Endothelial cell of umbilical vein (primary cell): ENCODE results near the gene KCNK16. TPM values are rescaled to one million over a fixed set of nuclear protein-coding genes. Genes with fewer than 3 reads are reported as not detected.

ENCODE experiments used
- BruUV-seq: library from RNA; stranded (reverse); fragments of 400-500 nt; replicated peaks from 2 replicates; lab custom pipeline; 2021; lab: Mats Ljungman, UMichigan
- CTCF ChIA-PET: fragments of 300-600, 350-600 bp; sonication (Branson Sonifier 250); formaldehyde crosslinking; loops from one replicate; lab custom pipeline; 2021; ENCODE audit warnings: antibody characterized with exemption, inconsistent platforms; lab: Charles Lee
- POLR2A ChIA-PET: fragments of 300-600, 350-600 bp; sonication (Branson Sonifier 250); formaldehyde crosslinking; loops from one replicate; lab custom pipeline; 2021; ENCODE audit warnings: antibody characterized with exemption, inconsistent platforms; lab: Charles Lee
- DNase-seq: peaks from one replicate; pipeline ENCODE4 v3.0.0-alpha.2; 2011; ENCODE audit warnings: low read depth, low spot score
- FAIRE-seq: peaks from 2 replicates; lab custom pipeline; 2011; peaks lifted over from hg19 to GRCh38; lab: Jason Lieb, UNC
- H2AFZ ChIP-seq: 2 replicates; pipeline ENCODE4 v1.6.0; 2012; ENCODE audit warnings: low read depth, low read length, control low read depth, inconsistent platforms
- H3K27ac ChIP-seq: 2 replicates; pipeline ENCODE4 v1.5.1; 2011; ENCODE audit warnings: low read depth, mild to moderate bottlenecking, control low read depth, low read length, moderate library complexity; ENCODE audit not compliant: insufficient read depth
- H3K27me3 ChIP-seq, 2 experiments: 2 replicates each; pipeline versions ENCODE4 v1.6.0 to v1.6.1; 2011; ENCODE audit warnings: low read length in 2 of 2, mixed read lengths in 1 of 2; ENCODE audit not compliant: control insufficient read depth in 2 of 2, insufficient read depth in 2 of 2
- H3K36me3 ChIP-seq, 2 experiments: 2 replicates in 1 of 2; 3 replicates in 1 of 2; pipeline ENCODE4 v1.5.1; 2011; ENCODE audit warnings: low read length in 2 of 2, mild to moderate bottlenecking in 1 of 2, moderate library complexity in 1 of 2; ENCODE audit not compliant: control insufficient read depth in 2 of 2, insufficient read depth in 2 of 2; ENCODE audit errors: extremely low read depth in 1 of 2
- H3K4me1 ChIP-seq: 3 replicates; pipeline ENCODE4 v1.5.1; 2011; ENCODE audit warnings: mild to moderate bottlenecking, low read length; ENCODE audit not compliant: control insufficient read depth, insufficient read depth; ENCODE audit errors: extremely low read depth
- H3K4me2 ChIP-seq: 2 replicates; pipeline ENCODE4 v1.6.1; 2011; ENCODE audit warnings: low read length, control low read depth, mixed read lengths; ENCODE audit not compliant: insufficient read depth
- H3K4me3 ChIP-seq, 3 experiments: fragments of 200-600 bp in 1 of 3; sonication (generic), shearing (Covaris generic) in 1 of 3; replicated peaks in 1 of 3; 2 replicates each; pipeline ENCODE4 v1.5.1; 2011 to 2016; ENCODE audit warnings: control low read depth in 3 of 3, low read length in 3 of 3, mild to moderate bottlenecking in 2 of 3, inconsistent platforms in 1 of 3, low read depth in 1 of 3, moderate library complexity in 1 of 3; ENCODE audit not compliant: insufficient read depth in 1 of 3
- H3K79me2 ChIP-seq: 2 replicates; pipeline ENCODE4 v1.6.0; 2012; ENCODE audit warnings: low read length, inconsistent platforms; ENCODE audit not compliant: control insufficient read depth, insufficient read depth
- H3K9ac ChIP-seq: replicated peaks from 2 replicates; pipeline ENCODE3; 2011; ENCODE audit warnings: low read length, control low read depth; ENCODE audit not compliant: insufficient read depth; ENCODE audit errors: extremely low read depth
- H3K9me1 ChIP-seq: replicated peaks from 3 replicates; pipeline ENCODE4 v1.6.0; 2011; ENCODE audit warnings: mild to moderate bottlenecking, low read length; ENCODE audit not compliant: control insufficient read depth, insufficient read depth; ENCODE audit errors: extremely low read depth
- H3K9me3 ChIP-seq: replicated peaks from 2 replicates; pipeline ENCODE4 v1.5.1; 2012; ENCODE audit warnings: low read length, inconsistent platforms; ENCODE audit not compliant: control insufficient read depth, insufficient read depth
- H4K20me1 ChIP-seq: replicated peaks from 2 replicates; pipeline ENCODE3; 2011; ENCODE audit warnings: mild to moderate bottlenecking, low read length; ENCODE audit not compliant: control insufficient read depth, insufficient read depth; ENCODE audit errors: extremely low read depth
- EZH2 ChIP-seq: IDR thresholded peaks from 2 replicates; pipeline ENCODE4 v1.6.1; 2012; ENCODE audit warnings: borderline replicate concordance, low read depth, mild to moderate bottlenecking, moderate library complexity, low read length, inconsistent platforms; ENCODE audit not compliant: severe bottlenecking
- FOS ChIP-seq: IDR thresholded peaks from 2 replicates; pipeline ENCODE4 v1.6.1; 2011; ENCODE audit warnings: mild to moderate bottlenecking, low read length, moderate library complexity, borderline replicate concordance; ENCODE audit not compliant: insufficient read depth
- GATA2 ChIP-seq: IDR thresholded peaks from 2 replicates; pipeline ENCODE4 v1.7.0; 2011; ENCODE audit warnings: low read depth, mild to moderate bottlenecking, moderate library complexity, mixed read lengths, low read length; ENCODE audit not compliant: insufficient read length, insufficient read depth
- JUN ChIP-seq: IDR thresholded peaks from 2 replicates; pipeline ENCODE4 v1.6.1; 2011; ENCODE audit warnings: borderline replicate concordance, low read depth; ENCODE audit not compliant: insufficient read length, insufficient read depth
- MYC ChIP-seq: IDR thresholded peaks from one replicate; pipeline ENCODE4 v1.6.1; 2011; ENCODE audit warnings: mild to moderate bottlenecking, low read depth, low read length
- POLR2A ChIP-seq: IDR thresholded peaks from 2 replicates; pipeline ENCODE4 v1.6.1; 2012; ENCODE audit warnings: low read depth, mild to moderate bottlenecking, control low read depth, low read length
- POLR2AphosphoS5 ChIP-seq: IDR thresholded peaks from 2 replicates; pipeline ENCODE4 v1.6.1; 2012; ENCODE audit warnings: low read depth, mild to moderate bottlenecking, control low read depth, low read length, moderate library complexity; ENCODE audit not compliant: insufficient read depth
- dilution Hi-C: fragments of 300-500 bp; cut with MboI; formaldehyde crosslinking; loops from one replicate; pipeline ENCODE4 v1.15.0; 2019; ENCODE audit warnings: low sequenced_read_pairs; ENCODE audit not compliant: extremely low pct_ligation_motif_present
- intact Hi-C: fragments of 100-400 bp; cut with micrococcal nuclease; formaldehyde crosslinking; loops from one replicate; pipeline ENCODE4 v1.10.0; 2022
- polyA plus RNA-seq, 4 experiments: library from polyadenylated mRNA; depleted of rRNA in 3 of 4; stranded (reverse) in 3 of 4; unstranded in 1 of 4; fragments of >200 nt; gene quantifications; 2 replicates each; pipeline versions ENCODE4 v1.2.1 to v1.2.3, GENCODE V29; 2011 to 2012; ENCODE audit warnings: missing spikeins in 1 of 4
- total RNA-seq: library from RNA; stranded (reverse); gene quantifications from 2 replicates; pipeline ENCODE4 v1.2.3, GENCODE V29; 2021
- TF ChIP-seq, protein P1 (sequence below), 2 donors: IDR thresholded peaks; 1 replicate in 1 of 2; 2 replicates in 1 of 2; pipeline ENCODE4 v1.5.1; 2011; ENCODE audit warnings: low read length in 2 of 2, mild to moderate bottlenecking in 2 of 2, moderate library complexity in 2 of 2, control low read depth in 1 of 2, inconsistent platforms in 1 of 2, low read depth in 1 of 2; ENCODE audit not compliant: insufficient read depth in 1 of 2; ENCODE audit errors: extremely low read depth in 1 of 2
- TF ChIP-seq, protein P2 (sequence below): IDR thresholded peaks from 2 replicates; pipeline ENCODE4 v1.6.1; 2011; ENCODE audit not compliant: insufficient read depth, insufficient read length

The KCNK16 gene
- total and polyA plus RNA-seq, 2 donors (not counting 3 experiments of a cell fraction or from before 2014, with no cell fraction given): not detected

DNA sequence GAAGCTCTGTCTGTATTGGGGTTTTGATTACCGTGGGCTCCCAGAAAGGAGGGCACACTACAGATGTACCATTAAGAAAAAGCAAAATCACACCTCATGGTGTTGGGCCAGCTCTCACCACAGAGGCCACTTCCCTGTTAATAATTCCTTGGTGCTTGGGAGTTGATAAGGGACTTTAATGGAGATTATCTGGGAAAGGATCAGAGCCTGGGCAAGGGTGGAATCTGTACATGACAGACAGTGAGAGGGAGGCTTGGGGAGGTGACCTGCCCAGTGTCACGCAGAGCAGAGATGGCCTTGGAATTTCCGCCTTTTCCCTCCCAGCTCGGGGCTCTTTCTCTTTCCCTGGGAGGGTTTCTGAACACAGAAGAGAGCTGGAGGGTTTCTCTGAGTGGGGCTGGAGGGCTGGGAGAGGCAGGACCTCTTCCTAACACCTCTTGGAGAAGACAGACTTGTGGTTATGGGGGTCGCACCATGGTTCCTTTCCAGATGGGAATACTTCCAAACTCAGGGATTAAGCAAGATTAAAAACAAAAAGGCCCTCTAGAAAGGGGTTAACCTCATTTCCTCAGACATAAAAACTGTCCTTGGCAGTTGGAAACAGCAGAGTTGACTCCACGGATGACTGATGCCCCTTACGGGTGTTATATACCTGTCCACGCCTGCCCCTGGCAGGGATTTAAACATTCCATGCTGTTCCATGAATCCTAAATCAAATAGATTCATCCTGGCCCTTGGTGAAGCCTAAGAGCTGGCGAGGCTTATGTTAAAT, 16.8 kb upstream of the KCNK16 start:
- peaks cover 0 to 2% of the 10 kb centered on the region in 2 experiments for H3K27me3 ChIP-seq
- FAIRE-seq: no peak
- H3K9ac ChIP-seq: no peak overlapping the region
- CTCF ChIA-PET: interaction anchor here (1.1 to 1.2 kb wide), 2 partner anchors 8 to 526 kb away, joined by 3 read pairs; no protein-coding TSS in a partner anchor
- no peak overlapping the region for H3K4me2 ChIP-seq
- no peak overlapping the region for H2AFZ ChIP-seq
- no peaks in the 10 kb centered on the region for H3K9me1 ChIP-seq
- TF ChIP-seq, protein P1, sequence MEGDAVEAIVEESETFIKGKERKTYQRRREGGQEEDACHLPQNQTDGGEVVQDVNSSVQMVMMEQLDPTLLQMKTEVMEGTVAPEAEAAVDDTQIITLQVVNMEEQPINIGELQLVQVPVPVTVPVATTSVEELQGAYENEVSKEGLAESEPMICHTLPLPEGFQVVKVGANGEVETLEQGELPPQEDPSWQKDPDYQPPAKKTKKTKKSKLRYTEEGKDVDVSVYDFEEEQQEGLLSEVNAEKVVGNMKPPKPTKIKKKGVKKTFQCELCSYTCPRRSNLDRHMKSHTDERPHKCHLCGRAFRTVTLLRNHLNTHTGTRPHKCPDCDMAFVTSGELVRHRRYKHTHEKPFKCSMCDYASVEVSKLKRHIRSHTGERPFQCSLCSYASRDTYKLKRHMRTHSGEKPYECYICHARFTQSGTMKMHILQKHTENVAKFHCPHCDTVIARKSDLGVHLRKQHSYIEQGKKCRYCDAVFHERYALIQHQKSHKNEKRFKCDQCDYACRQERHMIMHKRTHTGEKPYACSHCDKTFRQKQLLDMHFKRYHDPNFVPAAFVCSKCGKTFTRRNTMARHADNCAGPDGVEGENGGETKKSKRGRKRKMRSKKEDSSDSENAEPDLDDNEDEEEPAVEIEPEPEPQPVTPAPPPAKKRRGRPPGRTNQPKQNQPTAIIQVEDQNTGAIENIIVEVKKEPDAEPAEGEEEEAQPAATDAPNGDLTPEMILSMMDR (IDR thresholded peaks at IDR 0.05; ENCODE audit: extremely low read depth in 1 of 2, insufficient read depth in 1 of 2, low read depth in 1 of 2, low read length in 2 of 2): no peak
- no peak for TF ChIP-seq GATA2
- TF ChIP-seq POLR2A: no peak
- TF ChIP-seq, protein P2, sequence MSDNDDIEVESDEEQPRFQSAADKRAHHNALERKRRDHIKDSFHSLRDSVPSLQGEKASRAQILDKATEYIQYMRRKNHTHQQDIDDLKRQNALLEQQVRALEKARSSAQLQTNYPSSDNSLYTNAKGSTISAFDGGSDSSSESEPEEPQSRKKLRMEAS: no peak
- TF ChIP-seq EZH2: no peak
- no peak for TF ChIP-seq FOS
- TF ChIP-seq JUN: no peak
- no peak for TF ChIP-seq MYC
- no peak for TF ChIP-seq POLR2AphosphoS5
- no TSS peak for BruUV-seq
- POLR2A ChIA-PET: no interaction called here
- no peak for DNase-seq
- no peaks in the 10 kb centered on the region for H3K79me2 ChIP-seq
- intact Hi-C loops: no loop called here
- H3K27ac ChIP-seq: no peak overlapping the region
- H4K20me1 ChIP-seq: no peaks in the 10 kb centered on the region
- no peaks in the 10 kb centered on the region for H3K4me1 ChIP-seq
- dilution Hi-C loops: no loop called here
- H3K4me3 ChIP-seq: no peak overlapping the region
- no peaks in the 10 kb centered on the region for H3K36me3 ChIP-seq
- H3K9me3 ChIP-seq: no peaks in the 10 kb centered on the region
